ENCODE results near the gene TMEM106B.

DNA sequence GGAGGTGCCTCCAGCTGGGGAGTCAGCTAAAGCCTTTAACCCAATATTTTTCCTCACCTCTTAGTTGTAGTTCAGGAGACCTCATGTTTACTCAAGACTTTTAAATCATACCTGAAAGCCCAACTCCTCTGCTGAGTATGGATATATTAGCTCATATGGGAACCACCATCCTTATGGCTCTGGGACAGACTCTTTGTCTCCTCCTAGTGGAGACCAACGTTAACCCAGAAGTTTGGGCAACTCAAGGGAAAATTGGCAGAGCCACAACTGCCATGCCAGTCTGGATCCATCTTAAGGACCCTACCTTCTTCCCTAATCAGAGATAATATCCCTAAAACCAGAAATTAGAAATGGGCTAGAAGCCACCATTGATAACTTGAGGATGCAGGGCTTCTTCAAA is 80.8 kb downstream of the TMEM106B start:
- TF ChIP-seq FOXM1 (IDR thresholded peaks at IDR 0.05; ENCODE audit: borderline replicate concordance) (no peak), ARNT (IDR thresholded peaks at IDR 0.05) (no peak), SP1 (IDR thresholded peaks at IDR 0.05) (no peak)

Measured in HEK293T (cell line).